Measurements from ENCODE around the gene ADSL.

GRCh38 chr22:40399621-40400020 lies 53.3 kb downstream of the ADSL start:
- TF ChIP-seq CTCF (IDR thresholded peaks at IDR 0.05) (no peak), POLR2A (IDR thresholded peaks at IDR 0.05) (no peak)
